ENCODE results near the gene NCOA5.

NCOA5 gene

GRCh38 chr20:46088409-46089166 lies 1.2 kb downstream of the NCOA5 start:
- DNase-seq: peak; percentile 8

GRCh38 chr20:46087161-46087560 lies 2.6 kb downstream of the NCOA5 start:
- no peak for DNase-seq

- no peak for DNase-seq
These were observed 4.4 kb downstream of the NCOA5 start for GRCh38 chr20:46085179-46085851.

- DNase-seq: no peak
These were observed 5.0 kb downstream of the NCOA5 start for GRCh38 chr20:46084805-46085178.

- no peak for DNase-seq
These were observed 6.2 kb downstream of the NCOA5 start for GRCh38 chr20:46083531-46084061.

GRCh38 chr20:46083101-46083500 lies 6.7 kb downstream of the NCOA5 start:
- no peak for DNase-seq

- DNase-seq: no peak
These were observed 8.7 kb downstream of the NCOA5 start for GRCh38 chr20:46081074-46081473.

GRCh38 chr20:46078954-46079353 lies 10.8 kb downstream of the NCOA5 start:
- no peak for DNase-seq

GRCh38 chr20:46077642-46078305 lies 12.0 kb downstream of the NCOA5 start:
- no peak for DNase-seq

- no peak for DNase-seq
These were observed 13.0 kb downstream of the NCOA5 start for GRCh38 chr20:46076806-46077205.

- DNase-seq: no peak
These were observed 15.8 kb downstream of the NCOA5 start for GRCh38 chr20:46074006-46074405.

- no peak for DNase-seq
These were observed 16.3 kb downstream of the NCOA5 start for GRCh38 chr20:46073443-46073842.

GRCh38 chr20:46073024-46073423 lies 16.7 kb downstream of the NCOA5 start:
- DNase-seq: no peak

GRCh38 chr20:46071573-46071972 lies 18.2 kb downstream of the NCOA5 start:
- DNase-seq: no peak

GRCh38 chr20:46070215-46070900 lies 19.4 kb downstream of the NCOA5 start:
- DNase-seq: no peak

- DNase-seq: no peak
These were observed 24.1 kb downstream of the NCOA5 start for GRCh38 chr20:46065691-46066090.

GRCh38 chr20:46065006-46065405 lies 24.8 kb downstream of the NCOA5 start:
- no peak for DNase-seq

GRCh38 chr20:46063652-46064054 lies 26.1 kb downstream of the NCOA5 start:
- no peak for DNase-seq

- DNase-seq: no peak
These were observed 26.6 kb downstream of the NCOA5 start for GRCh38 chr20:46063151-46063550.

GRCh38 chr20:46062621-46063020 lies 27.1 kb downstream of the NCOA5 start:
- DNase-seq: no peak

GRCh38 chr20:46062151-46062550 lies 27.6 kb downstream of the NCOA5 start:
- no peak for DNase-seq

- no peak for DNase-seq
These were observed 28.8 kb downstream of the NCOA5 start for GRCh38 chr20:46060975-46061374.

- DNase-seq: no peak
These were observed 29.4 kb downstream of the NCOA5 start for GRCh38 chr20:46060301-46060881.
